PC-3 (cell line): ENCODE data around the gene PRUNE2. TPM values are rescaled to one million over a fixed set of nuclear protein-coding genes. Genes with fewer than 3 reads are reported as not detected.

Source experiments
- ATAC-seq: fragments of 200-7000 bp; cut with Tn5 transposase; 2 replicates; pipeline ENCODE4 v1.9.1; 2020; ENCODE audit warnings: mild to moderate bottlenecking, moderate library complexity
- BruUV-seq: library from RNA; stranded (reverse); fragments of 400-500 nt; replicated peaks from 2 replicates; lab custom pipeline; 2021; lab: Mats Ljungman, UMichigan
- CTCF ChIA-PET: fragments of 300-600 bp; sonication (Branson Sonifier 250); formaldehyde crosslinking; loops from one replicate; lab custom pipeline; 2022; ENCODE audit warnings: antibody characterized with exemption; lab: Charles Lee
- POLR2A ChIA-PET: fragments of 300-600 bp; sonication (Branson Sonifier 250); formaldehyde crosslinking; loops from one replicate; lab custom pipeline; 2022; ENCODE audit warnings: antibody characterized with exemption; ENCODE audit not compliant: unreplicated experiment; lab: Charles Lee
- DNase-seq: peaks from one replicate; pipeline ENCODE4 v3.0.0-alpha.2; 2015
- H2AFZ ChIP-seq: fragments of 300-600 bp; sonication (generic); 2 replicates; pipeline ENCODE4 v1.6.0; 2016; ENCODE audit warnings: antibody characterized with exemption, low read length
- H3F3A ChIP-seq: fragments of 300-600 bp; sonication (generic); one replicate; pipeline ENCODE4 v1.6.0; 2017; ENCODE audit warnings: antibody characterized with exemption, low read length, control low read depth, mild to moderate bottlenecking; ENCODE audit not compliant: unreplicated experiment
- H3K27ac ChIP-seq: fragments of 300-600 bp; sonication (generic); 2 replicates; pipeline ENCODE4 v1.5.1; 2016; ENCODE audit warnings: mild to moderate bottlenecking, low read length
- H3K27me3 ChIP-seq: fragments of 300-600 bp; sonication (generic); 2 replicates; pipeline ENCODE4 v1.6.1; 2016; ENCODE audit warnings: low read length, mixed read lengths
- H3K36me3 ChIP-seq: fragments of 300-600 bp; sonication (generic); 2 replicates; pipeline ENCODE4 v1.6.1; 2016; ENCODE audit warnings: low read depth, mixed run types, low read length, mixed read lengths
- H3K4me1 ChIP-seq: fragments of 300-600 bp; sonication (generic); 2 replicates; pipeline ENCODE4 v1.5.1; 2016; ENCODE audit warnings: low read length; ENCODE audit not compliant: insufficient read depth
- H3K4me2 ChIP-seq: fragments of 300-600 bp; sonication (generic); 2 replicates; pipeline ENCODE4 v1.6.0; 2016; ENCODE audit warnings: low read length
- H3K4me3 ChIP-seq: fragments of 300-600 bp; sonication (generic); 2 replicates; pipeline ENCODE4 v1.5.1; 2016; ENCODE audit warnings: mild to moderate bottlenecking, low read length, mixed read lengths
- H3K79me2 ChIP-seq: fragments of 300-600 bp; sonication (generic); 2 replicates; pipeline ENCODE4 v1.6.1; 2017; ENCODE audit warnings: low read length, mixed read lengths
- H3K9ac ChIP-seq: fragments of 300-600 bp; sonication (generic); 2 replicates; pipeline ENCODE4 v1.6.0; 2016; ENCODE audit warnings: mild to moderate bottlenecking, low read length
- H3K9me2 ChIP-seq: fragments of 300-600 bp; sonication (generic); replicated peaks from 2 replicates; pipeline ENCODE4 v1.6.1; 2016; ENCODE audit warnings: mixed run types, low read length, mixed read lengths
- H3K9me3 ChIP-seq: fragments of 300-600 bp; sonication (generic); 2 replicates; pipeline ENCODE4 v1.6.1; 2016; ENCODE audit warnings: low read length, mixed read lengths
- H4K20me1 ChIP-seq: fragments of 300-600 bp; sonication (generic); 2 replicates; pipeline ENCODE4 v1.6.1; 2016; ENCODE audit warnings: low read length, mixed read lengths
- CTCF ChIP-seq: fragments of 300-600 bp; sonication (generic); conservative IDR thresholded peaks from 2 replicates; pipeline ENCODE4 v1.5.1; 2017; ENCODE audit warnings: antibody characterized with exemption, low read depth, mild to moderate bottlenecking, low read length
- EZH2 ChIP-seq: fragments of 300-600 bp; sonication (generic); IDR thresholded peaks from one replicate; pipeline ENCODE4 v1.6.1; 2017; ENCODE audit warnings: antibody characterized with exemption, mild to moderate bottlenecking, low read length; ENCODE audit not compliant: unreplicated experiment
- EZH2phosphoT487 ChIP-seq: fragments of 300-600 bp; sonication (generic); IDR thresholded peaks from 2 replicates; pipeline ENCODE4 v1.6.1; 2018; ENCODE audit warnings: mild to moderate bottlenecking, antibody characterized with exemption, low read length, borderline replicate concordance
- intact Hi-C: fragments of 100-400 bp; cut with micrococcal nuclease; formaldehyde crosslinking; loops from 2 replicates; pipeline ENCODE4 v1.9.0; 2023
- total RNA-seq: library from RNA; depleted of rRNA; stranded (reverse); fragments of >200 nt; gene quantifications from 2 replicates; pipeline ENCODE4 v1.2.3, GENCODE V29; 2014

The PRUNE2 gene
- total RNA-seq, 1 experiment from 2014 or later, result not detected

- ATAC-seq, result no peak; the same call in 1 of the 2 replicates
These were observed 27.0 kb downstream of the PRUNE2 start for GRCh38 chr9:76878933-76879332.

DNA sequence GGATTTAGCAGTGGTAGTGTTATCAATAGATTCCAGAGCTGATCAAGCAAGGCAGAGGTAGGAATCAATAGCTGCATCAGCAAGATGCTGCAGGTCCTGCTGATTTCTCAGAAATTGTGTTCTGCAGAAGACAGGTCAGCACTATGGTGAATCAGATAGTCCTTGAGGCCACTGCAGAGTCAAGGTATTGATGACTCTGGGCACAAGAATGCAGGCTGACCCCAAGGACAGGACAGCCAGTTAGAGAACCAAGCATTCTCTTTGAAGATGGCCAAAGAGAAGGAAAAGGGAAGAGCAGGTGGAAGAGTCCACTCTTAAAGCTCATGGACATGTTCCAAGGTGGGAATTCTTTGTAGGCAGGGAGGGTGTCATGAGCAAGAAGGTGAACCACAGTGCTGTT, 28.0 kb downstream of the PRUNE2 start:
- Histone ChIP-seq H3K4me1 (no peaks in the 10 kb centered on the region), H3K36me3 (no peaks in the 10 kb centered on the region), H3K79me2 (no peaks in the 10 kb centered on the region), H3K9me3 (no peaks in the 10 kb centered on the region), H3K9me2 (no peaks in the 10 kb centered on the region), H3K4me3 (no peak overlapping the region), H3K9ac (no peak overlapping the region), H3K27me3 (no peaks in the 10 kb centered on the region), H3F3A (no peaks in the 10 kb centered on the region), H2AFZ (no peak overlapping the region), H3K4me2 (no peak overlapping the region), H4K20me1 (no peaks in the 10 kb centered on the region), H3K27ac (no peak overlapping the region)
- DNase-seq, result no peak
- BruUV-seq, result no TSS peak
- intact Hi-C loops, result no loop called here
- ATAC-seq, result no peak
- ChIA-PET POLR2A (no interaction called here), CTCF (no interaction called here)
- TF ChIP-seq EZH2phosphoT487 (no peak), EZH2 (no peak), CTCF (no peak)

More at GRCh38 chr9:76878933-76879332, 27.0 kb downstream of the PRUNE2 start:
- Histone ChIP-seq H2AFZ (no peak overlapping the region), H3K9me3 (no peaks in the 10 kb centered on the region), H3K36me3 (no peaks in the 10 kb centered on the region), H3K4me3 (no peak overlapping the region), H3K9ac (no peak overlapping the region), H3K27me3 (no peaks in the 10 kb centered on the region), H3K4me2 (no peak overlapping the region), H3K4me1 (no peaks in the 10 kb centered on the region), H3K79me2 (no peaks in the 10 kb centered on the region), H3K27ac (no peak overlapping the region), H3F3A (no peaks in the 10 kb centered on the region), H4K20me1 (no peaks in the 10 kb centered on the region), H3K9me2 (no peaks in the 10 kb centered on the region)
- CTCF ChIA-PET, result no interaction called here
- TF ChIP-seq CTCF (no peak), EZH2 (no peak), EZH2phosphoT487 (no peak)
- POLR2A ChIA-PET, result no interaction called here
- DNase-seq, result no peak
- no TSS peak for BruUV-seq
- intact Hi-C loops, result no loop called here

GRCh38 chr9:76876098-76876497, 29.8 kb downstream of the PRUNE2 start:
- Histone ChIP-seq H3K9me2 (no peaks in the 10 kb centered on the region), H3K79me2 (no peaks in the 10 kb centered on the region), H3F3A (no peaks in the 10 kb centered on the region), H2AFZ (no peak overlapping the region), H3K4me2 (no peak overlapping the region), H3K4me1 (no peaks in the 10 kb centered on the region), H3K27me3 (no peaks in the 10 kb centered on the region), H3K4me3 (no peak overlapping the region), H3K9me3 (no peaks in the 10 kb centered on the region), H3K27ac (no peak overlapping the region), H3K36me3 (no peaks in the 10 kb centered on the region), H4K20me1 (no peaks in the 10 kb centered on the region), H3K9ac (no peak overlapping the region)
- ATAC-seq (no peak), DNase-seq (no peak)
- BruUV-seq, result no TSS peak
- TF ChIP-seq CTCF (no peak), EZH2 (no peak), EZH2phosphoT487 (no peak)
- ChIA-PET POLR2A (no interaction called here), CTCF (no interaction called here)
- intact Hi-C loops, result no loop called here
